Measurements from ENCODE around the gene PARD3B.
"Not testable (repeated sequence)": the region's sequence is repeated elsewhere in the genome, so short reads cannot be mapped to it uniquely, and the experiment has no call there.

Gene PARD3B

DNA sequence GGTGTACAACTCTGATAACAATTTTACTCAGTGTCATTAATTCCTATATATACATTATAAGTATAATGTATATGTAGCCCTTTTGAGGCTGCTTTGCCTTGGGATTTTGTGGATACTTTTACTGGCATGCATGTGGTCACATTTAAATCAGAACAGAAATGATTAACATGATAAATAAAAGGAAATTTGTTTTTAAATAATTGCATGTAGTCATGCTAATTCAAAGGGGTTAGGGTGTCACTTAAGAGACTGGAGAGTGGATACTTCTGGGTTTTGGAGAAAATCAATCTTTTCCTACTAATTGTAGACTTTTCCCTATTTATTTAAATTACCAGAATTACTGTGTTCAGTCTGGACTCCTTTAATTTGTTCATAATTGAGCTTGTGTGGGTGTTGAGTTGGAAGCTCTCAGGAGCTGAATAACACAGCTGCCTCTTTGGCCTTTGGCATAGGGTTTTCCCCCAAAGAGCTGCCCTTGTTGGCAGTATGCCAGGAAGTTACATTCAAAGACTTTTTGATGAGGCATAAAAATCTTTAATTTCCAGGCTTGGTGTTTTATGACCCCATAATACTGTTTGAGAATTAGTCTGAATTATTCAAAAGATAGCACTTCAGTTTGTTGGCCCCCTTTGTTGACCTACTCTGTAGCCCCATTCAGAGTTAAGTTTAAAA, 652.3 kb downstream of the PARD3B start:
- DNase-seq (ENCODE audit: low spot score) = peak; percentile 16

DNA sequence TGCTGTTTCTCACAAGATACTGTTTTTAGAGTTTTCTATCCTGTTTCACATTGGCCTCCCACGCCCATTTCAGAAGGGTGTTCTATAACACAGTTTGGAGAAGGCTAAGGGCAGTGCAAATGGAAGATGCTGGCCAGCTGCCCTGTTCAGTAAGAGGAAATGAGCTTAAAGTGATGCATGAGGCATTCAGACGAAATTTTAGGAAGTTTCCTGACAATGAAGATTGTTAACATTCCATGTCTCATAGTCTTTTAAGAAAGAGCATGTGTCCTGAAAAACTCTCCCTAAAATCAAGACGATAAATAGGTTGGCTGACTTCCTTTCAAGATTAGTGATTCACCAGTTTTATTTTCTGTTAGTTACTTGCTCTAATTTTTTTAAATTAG, 652.9 kb downstream of the PARD3B start:
- DNase-seq (ENCODE audit: low spot score) = no peak

DNA sequence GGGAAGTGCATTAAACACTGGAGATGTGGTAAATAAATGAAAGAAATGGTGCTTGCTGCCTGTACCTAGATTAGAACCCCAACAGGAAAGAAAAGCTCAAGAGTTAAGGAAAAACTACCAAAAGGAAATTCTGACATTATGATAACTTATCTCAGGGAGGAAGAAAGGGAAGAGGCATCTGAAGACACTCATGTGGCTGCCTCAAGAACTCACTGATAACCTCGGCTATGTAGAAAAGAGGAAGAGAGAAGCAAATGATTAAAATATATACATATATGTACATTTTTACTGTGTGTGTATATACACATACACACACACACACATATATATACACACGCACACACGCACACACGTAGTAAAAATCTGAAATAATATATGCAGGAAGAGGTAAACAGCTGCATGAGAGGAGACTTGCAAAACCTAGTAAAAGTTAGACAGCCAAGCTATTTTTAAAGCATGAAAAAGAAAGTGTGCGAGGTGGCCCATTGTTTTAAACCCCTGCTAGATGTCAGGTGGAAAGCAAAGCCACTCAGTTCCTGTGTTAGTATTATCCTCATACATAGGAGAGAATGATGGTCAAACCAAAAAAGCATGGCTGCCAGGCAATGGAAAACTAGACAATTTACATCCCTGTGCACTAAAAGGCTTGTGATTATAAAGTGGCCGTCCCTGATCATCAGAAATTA, 654.0 kb downstream of the PARD3B start:
- DNase-seq (ENCODE audit: low spot score) = no peak

DNA sequence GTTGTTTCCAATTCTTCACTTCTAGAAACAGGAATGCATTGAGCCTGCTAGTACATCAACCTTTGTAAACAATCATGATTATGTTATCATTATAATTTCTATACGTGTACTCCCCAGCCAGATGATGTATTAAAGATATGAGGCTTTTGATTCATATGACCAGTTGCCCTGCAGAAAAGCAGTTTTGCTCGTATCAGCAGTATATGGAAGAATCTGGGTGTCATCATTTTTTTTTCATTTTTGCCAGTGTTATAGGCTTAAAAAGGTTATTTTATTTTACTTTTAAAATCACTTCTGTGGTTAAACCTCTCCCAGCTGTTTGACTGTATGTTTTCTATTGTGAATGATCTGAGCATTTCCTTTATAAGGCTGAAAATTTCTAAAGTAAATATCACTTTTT, 665.2 kb downstream of the PARD3B start:
- no peak for DNase-seq (ENCODE audit: low spot score)

DNA sequence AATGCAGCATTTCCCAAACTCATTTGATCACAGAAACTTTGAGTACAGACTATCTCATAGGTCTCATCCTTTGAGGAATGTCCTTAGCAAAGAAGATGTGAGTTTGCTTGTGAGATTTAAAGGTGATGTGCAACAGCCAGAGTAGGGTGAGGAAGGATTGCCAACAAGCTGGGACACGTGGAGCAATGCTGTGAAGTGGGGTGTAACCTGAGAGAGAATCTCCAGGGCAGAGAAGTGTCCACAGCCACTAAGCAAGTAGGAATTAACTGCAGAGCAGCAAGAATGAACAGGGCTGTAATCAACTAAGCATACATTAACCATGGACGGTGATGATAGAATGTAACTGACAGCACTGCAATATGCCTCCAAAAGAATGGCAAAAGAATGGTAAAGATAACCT, 667.1 kb downstream of the PARD3B start:
- no peak for DNase-seq (ENCODE audit: low spot score)

DNA sequence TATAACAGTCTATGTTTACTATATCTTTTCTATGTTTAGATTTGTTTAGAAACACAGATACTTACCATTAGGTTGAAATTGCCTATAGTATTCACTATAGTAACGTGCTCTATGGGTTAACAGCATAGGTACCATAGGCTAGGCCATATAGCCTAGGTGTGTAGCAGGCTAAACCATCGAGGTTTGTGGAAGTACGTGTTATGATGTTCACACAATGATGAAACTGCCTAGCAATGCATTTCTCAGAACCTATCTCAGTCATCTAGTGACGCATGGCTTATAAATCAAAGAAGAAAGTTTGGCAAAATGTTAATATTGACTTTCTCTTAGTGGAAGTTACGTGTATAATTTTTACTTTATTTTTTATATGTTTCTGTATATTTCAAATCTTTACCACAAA, 670.8 kb downstream of the PARD3B start:
- DNase-seq (ENCODE audit: low spot score) = no peak

DNA sequence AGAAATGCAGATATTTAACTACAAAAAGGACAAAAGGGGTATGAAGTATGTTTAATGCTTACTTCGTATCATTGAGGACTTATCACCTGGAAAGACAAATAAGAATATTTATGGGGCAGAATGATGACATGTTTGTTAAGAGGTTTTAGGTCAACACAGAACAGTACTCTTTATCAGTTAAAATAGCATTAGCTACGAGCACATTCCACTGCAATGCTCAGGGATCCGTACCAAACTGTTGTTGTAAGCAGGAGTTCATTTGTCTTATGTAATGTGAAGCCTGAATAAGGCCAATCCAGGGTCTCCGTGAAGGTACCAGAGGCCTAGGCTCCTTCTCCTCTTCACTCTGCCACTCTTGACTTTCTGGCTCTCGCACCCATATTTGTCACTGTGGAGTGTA, 671.3 kb downstream of the PARD3B start:
- DNase-seq (ENCODE audit: low spot score) = no peak

DNA sequence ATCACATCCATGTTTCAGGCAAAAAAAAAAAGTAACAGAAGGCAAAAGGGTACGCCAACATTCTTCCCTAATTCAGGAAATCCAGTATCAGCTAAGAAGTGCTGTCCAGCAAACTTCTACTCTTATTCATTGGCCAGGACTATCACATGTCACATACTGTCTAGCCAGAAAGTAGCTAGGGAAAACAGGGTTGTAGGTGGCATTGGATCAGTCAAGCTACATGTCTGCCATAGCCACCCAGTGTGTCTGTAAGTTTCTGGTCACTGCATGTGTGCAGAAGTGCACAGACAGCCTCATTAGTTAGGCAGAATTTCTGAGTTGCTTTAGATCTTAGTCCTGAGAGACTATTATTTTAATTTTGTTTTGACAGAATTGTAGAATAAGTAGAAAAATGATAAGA, 671.7 kb downstream of the PARD3B start:
- DNase-seq (ENCODE audit: low spot score) = no peak

DNA sequence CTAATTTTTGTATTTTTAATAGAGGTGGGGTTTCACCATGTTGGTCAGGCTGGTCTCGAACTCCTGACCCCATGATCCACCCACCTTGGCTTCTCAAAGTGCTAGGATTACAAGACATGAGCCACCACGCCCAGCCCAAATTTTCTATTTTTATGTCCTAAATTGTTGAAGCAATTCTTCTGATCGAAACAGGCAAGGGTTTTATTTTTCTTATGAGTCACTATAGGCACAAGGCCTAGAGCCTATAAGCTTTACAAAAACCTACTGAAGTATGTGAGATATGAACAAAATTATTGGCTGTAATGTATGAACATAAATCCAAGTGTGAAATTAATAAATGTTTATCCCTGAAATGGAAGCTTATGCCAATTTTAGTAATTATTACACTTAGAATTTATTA, 672.8 kb downstream of the PARD3B start:
- no peak for DNase-seq (ENCODE audit: low spot score)

DNA sequence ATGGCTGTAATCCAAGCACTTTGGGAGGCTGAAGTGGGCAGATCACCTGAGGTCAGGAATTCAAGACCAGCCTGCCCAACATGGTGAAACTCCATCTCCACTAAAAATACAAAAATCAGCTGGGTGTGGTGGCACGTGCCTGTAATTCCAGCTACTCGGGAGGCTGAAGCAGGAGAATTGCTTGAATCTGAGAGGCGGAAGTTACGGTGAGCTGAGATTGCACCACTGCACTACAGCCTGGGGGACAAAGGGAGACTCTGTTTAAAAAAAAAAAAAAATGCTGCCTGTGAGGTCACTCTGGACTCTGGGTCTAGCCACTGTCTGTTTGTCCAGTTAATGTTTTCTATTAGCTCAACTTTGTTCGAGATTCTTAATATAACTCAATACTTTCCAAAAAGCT, 673.5 kb downstream of the PARD3B start:
- not testable (repeated sequence) for DNase-seq (ENCODE audit: low spot score)

DNA sequence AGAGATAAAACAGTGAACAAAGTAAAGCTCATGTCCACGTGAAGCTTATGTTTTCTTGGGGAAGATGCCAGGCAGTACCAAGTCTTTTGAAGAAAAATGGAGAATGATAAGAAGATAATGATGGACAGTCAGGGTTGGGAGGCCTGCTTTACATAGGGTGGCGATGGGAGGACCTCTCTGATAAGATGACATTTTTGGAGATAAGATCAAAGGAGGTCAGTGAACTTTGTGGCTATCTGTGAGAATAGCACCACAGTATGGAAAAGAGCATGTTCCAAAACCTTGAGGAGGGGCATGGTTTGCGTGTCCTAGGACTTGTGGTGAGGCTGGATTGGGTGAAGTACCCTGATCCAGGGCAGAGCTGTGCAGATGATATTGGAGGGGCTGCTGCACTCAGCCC, 675.3 kb downstream of the PARD3B start:
- DNase-seq (ENCODE audit: low spot score) = no peak

DNA sequence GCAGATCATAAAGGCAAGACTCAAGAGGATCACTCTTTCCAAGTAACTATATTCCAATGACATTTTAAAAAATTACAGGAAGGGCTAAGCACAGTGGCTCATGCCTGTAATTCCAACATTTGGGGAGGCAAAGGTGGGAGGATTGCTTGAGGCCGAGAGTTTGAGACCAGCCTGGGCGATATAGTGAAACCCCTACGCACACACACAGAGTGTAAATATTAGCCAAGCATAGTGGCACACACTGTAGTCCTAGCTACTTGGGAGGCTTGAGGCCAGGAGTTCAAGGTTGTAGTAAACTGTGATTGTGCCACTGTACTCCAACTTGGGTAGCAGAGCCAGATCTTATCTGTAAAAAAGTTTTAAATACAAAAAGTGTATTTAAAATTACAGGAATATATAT, 686.8 kb downstream of the PARD3B start:
- no peak for DNase-seq (ENCODE audit: low spot score)

DNA sequence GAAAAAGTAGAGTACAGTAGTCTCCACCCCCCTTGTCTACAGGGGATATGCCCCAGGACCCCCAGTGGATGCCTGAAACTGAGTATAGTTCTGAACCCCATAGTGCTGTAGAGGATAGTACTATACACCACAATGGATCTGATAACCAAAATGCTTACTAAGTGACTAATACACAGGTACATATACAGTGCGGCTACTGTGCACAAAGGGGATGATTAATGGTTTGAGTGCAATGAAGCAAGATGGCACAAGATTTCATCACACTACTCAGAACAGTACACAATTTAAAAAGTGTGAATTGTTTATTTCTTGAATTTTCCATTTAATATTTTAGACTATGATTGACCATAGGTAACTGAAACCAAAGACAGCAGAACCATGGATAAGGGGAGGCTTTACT, 690.2 kb downstream of the PARD3B start:
- no peak for DNase-seq (ENCODE audit: low spot score)

DNA sequence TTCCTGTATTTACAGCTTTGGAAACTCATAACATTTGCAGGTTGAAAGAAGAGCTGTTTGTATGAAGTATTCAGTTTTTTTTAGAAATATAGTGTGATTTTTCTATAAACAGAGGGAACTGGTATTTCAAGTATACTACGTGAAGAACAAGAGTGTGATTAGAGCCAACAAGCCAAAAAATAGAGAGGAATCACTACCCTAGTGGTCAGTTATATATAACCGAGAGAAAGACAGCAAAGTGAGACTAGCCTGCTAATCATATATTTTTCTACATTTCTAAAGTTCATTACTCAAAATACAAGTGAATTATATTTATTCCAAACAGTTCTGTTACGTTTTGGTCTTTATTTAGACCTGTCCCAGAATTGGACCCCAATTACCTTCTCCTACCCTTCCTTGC, 692.2 kb downstream of the PARD3B start:
- no peak for DNase-seq (ENCODE audit: low spot score)

DNA sequence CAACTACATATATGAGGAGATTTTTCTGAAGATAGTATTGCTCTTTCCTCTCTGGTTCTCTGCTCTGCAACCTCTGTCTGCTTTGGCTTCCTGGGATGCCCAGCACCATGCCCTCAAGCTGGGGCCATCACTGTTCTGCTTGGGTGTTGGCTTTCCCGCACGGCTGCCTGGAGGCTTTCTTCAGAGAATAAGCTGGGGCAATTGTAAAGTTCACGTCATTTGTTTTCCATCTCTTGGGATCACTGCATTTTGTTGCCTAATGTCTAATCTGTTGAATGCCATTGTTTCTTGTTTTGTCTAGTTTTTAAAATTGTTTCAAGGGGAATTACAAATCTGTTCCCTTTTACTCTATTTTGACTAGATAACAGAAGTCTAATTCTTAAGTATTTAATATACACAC, 699.7 kb downstream of the PARD3B start:
- DNase-seq (ENCODE audit: low spot score) = no peak

DNA sequence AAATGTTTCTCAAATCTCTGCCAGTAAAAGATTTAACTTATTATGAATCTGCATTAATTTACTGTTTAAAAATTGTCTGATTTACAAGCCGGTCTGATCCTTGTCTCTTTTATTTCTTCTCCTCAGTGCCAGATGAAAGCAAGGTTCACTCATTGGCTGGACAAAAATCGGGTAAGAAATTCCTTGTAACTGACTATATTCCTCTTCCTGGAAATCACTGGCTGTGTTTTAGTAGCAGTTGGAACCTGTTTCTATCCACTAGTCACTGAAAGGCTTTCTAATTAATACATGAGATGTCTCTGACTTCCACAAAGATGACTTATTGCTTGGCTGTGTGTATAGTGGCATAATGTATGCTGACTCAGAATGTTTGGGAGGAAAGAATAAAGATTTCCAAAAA, 700.4 kb downstream of the PARD3B start:
- no peak for DNase-seq (ENCODE audit: low spot score)

DNA sequence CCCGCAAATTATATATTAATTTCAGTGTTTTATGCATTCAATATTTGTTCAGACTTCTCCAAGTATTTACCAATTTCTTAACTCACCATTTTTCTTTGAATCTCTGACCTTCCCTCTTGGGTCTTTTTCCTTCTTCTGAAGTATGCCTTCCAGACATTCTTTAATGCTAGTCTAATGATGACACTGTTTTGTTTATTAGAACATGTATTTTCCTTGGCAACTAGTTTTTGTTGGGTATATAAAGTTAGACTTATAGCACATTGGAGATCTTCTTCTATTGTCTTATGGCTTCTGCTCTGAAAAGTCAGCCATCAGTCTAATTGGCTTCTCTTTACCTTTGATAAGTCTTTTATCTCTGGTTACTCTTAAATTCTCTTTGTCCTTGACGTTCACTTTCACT, 713.8 kb downstream of the PARD3B start:
- DNase-seq (ENCODE audit: low spot score) = no peak

DNA sequence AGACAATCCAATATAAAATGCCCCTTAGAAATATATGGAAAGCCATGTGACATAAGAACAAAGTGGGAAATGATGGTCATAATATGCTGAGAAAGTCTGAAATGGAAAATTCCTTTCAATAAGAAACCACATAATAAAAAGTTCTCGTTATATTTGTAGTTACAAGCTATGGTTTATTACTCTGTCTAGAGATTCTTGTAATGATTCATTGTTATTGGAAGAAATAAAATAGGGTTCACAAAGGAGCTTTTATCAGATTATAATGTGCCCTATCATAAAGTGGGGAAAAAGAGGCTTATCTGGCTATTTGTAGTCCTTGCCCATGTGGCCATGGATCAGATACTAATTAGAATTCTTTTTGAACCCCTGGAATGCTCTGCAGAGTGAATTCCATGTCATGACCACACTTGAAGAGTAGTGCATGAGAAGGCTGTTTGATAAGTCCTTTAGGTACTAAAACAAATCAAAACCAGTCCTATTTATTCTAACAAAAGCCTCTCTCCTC, 716.3 kb downstream of the PARD3B start:
- DNase-seq (ENCODE audit: low spot score) = no peak

DNA sequence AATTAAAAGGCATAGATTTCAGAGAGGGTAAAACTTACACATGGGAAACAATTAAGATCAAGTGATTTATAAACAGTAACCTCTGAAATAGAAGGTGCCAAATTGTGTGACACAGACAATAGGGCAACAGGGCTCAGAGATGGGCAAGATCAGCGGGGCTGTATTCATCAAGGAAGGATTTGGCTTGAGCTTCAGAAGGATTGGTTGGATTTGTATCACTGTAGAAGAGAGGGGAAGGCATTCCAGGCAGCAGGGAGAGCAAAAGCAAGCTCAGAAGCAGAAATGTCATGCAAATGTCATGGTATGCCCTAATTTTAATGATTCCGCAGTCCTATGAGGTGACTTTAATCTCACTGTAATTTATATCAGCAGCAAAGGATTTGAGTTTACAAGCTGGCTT, 722.0 kb downstream of the PARD3B start:
- DNase-seq (ENCODE audit: low spot score) = no peak

DNA sequence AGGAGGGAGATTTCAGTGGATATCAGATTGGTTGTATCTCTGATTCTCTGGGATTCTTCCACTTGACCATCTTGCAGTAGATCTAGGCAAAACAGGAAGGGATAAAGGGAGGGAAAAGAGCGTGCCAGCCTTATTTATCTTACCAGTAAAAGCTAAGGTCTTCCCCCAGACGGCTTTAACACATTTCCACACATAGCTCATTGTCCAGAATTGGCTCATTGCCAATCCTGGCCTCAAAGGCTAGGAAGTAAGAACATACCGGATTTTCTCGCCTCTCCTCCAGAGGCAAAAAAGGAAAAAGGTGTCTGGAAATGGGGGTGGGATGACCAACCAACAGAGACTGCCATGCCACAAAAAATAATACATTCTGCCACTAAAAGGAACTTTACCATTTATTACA, 725.4 kb downstream of the PARD3B start:
- DNase-seq (ENCODE audit: low spot score) = no peak

DNA sequence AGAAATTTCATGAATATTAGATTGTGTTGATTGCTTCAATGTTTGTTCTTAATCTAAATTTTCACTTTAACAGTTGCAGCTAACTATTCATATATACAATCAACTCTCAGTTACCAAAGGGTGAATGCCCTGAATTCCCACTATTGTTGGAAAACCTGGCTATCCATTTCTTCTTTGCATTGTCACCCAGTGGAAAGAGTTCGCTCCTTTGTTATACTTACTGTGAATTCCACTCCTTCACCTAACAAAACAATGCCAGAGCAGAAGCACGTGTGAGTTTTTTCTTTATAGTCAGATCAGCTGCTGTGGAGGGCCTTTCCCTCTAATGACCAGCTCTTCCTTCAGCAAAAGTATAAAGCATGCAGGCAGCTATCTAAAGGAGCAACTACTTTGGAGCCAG, 727.9 kb downstream of the PARD3B start:
- DNase-seq (ENCODE audit: low spot score) = no peak

DNA sequence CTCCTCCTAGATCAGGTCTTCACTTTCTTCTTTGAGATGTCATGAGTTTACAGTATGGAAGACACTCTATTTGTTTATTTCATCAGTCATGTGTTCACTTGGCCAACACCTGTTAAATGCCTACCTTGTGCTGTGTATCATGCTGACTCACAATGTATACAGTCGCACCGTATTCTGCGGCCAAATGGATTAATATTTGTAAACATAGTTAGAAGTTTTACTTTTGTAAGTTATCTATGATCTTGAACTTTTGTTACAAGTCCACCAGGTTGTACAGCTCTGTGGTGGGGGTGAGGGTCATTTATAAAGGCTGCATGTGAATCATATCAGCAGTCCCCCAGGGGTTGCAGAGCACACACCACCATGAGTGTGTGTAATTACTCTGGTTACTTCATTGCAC, 728.4 kb downstream of the PARD3B start:
- no peak for DNase-seq (ENCODE audit: low spot score)

DNA sequence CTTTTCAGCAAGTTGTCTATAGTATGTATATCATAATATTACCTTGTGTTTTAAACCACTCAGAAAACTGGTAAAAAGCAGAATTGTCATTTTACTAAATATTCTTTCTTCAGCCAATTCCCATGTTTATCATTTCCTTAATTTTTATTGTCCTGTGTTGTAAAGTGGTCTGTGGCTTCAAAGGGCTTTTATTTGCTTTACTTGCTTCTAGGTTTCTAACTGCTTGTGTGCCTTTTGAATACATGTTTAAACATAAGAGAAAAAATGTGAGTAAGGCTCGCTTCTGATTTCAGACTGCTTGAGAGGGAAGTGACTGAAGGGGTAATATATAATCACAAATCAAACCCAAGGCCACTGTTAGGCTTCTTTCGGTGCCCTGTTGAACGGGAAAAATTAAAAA, 729.5 kb downstream of the PARD3B start:
- no peak for DNase-seq (ENCODE audit: low spot score)

All from CD4-positive, alpha-beta T cell treated with Interleukin-6 at 100 ng/mL for 8 hours (primary cell).